AG08396 (cell line): ENCODE results near the gene TOGARAM2.
"Not testable (repeated sequence)": the region's sequence is repeated elsewhere in the genome, so short reads cannot be mapped to it uniquely, and the experiment has no call there.

Source experiments
- DNase-seq: peaks from one replicate; pipeline ENCODE4 v3.0.0; 2012; ENCODE audit warnings: low spot score, mixed read lengths

TOGARAM2 gene

DNA sequence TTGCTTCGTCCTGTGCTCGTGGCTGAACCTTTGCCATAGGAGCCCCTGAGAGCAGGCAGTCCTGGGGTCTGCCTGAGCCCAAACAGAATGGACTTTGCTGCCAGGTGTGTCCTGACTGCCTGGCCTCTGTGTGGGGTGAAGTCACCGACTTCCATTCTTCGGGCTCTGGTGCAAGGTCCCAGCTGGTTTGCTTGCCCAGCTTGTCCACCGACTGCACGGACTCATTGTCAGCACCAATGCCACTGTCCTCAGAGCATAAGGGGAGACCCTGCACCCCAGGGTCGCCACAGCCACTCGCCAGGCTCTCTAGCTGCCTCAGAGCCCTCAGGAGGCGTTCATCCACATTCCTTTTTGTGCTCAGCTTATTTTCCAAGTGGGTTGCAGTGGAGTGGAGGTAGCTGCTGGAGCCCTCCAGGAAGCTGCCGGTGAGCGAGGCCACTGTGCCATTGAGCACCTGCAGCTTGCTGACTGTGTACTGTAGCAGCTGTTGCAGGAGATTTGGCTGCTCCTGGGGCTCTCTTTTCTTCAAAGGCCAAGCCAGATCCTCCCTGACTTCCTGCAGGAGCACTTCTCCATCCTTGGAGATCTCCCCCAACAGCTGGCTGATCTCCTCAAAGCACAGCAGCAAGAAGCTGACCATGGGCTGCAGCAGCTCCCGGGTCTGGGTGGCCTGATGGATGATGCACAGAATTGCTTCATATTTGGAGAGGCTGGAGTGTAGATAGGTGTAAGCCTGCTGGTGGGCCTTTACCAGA is 92.0 kb downstream of the TOGARAM2 start:
- no peak for DNase-seq

DNA sequence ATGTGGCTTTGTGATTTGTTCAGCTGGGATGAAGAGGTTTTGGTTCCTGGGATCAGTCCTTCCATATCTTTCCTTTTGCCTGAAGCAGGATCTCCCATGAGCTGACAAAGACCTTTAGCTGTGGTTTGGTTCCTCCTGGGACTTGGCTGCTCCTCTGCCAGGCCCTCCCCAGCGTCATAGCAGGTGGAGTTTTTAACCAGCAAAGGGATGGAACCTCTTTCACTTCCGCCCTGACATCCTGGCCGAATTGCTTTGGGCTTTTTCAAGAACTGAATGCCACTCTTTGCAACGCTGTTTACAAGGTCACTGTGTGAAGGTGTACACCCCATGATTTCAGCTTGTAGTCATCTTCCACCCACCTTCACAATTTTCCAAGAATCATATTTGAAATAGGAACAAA is 92.8 kb downstream of the TOGARAM2 start:
- DNase-seq, result no peak

DNA sequence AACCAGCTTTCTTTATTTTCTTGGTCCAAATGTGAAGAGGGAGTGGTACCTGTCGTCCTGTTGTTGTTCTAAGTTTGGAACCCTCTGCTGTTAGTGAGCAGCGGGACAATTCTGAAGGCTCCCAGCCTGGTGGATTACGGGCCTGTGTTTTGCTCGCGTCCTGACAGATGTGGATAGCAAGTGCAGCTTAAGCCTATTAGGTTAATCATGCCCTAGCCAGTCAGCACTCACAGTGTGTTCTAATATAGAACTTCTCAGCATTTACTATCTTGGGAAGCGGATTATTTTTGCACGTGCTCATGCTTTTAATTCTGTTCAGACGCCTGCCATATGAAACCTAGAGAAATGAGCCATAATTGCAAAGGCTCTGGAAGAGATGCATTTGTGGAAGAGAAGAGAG is 93.3 kb downstream of the TOGARAM2 start, which contains the start of gene PCARE:
Gene PCARE (minus strand): TSS at position 113 of the 400 bp plus-strand sequence. CDS start 262 bp downstream, outside the sequence.
- no peak for DNase-seq

DNA sequence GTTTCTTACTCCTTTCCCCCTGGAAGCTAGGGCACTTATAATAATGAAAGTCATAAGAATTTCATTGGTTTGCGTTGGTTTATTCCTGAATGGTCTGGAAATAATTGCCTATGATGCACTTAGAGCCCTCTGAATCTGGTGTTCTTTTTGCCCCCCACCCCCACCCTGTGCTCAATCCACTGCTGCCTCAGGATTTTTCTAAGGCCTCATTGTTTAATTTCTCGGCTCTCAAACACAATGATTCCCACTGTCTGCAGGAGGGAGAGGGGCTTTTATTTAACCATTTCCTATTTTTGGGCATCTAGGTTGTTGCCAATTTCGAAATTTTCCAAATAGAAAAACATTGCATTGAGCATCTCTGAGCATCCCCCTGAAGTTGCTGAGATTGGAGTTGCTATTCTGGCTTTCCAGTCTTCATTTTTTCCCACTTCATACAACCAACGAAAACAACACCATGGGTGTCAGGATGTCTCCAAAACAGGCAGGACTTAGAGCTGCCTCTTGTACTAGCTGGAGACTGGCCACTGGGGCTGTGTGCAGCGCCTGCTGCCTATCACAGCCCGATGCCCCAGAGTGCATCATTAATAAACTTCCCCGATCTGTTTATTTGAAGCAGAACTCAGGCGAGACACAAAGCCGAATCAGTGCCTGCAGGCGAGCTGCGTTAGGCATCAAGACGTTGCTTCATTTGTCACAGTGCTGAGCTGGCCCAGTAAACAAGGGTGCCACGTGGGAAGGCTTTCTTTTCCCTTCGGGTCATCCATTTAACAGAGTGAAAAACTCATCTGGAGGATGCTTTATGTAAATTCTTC is 95.0 kb downstream of the TOGARAM2 start:
- DNase-seq, result peak; percentile 34

DNA sequence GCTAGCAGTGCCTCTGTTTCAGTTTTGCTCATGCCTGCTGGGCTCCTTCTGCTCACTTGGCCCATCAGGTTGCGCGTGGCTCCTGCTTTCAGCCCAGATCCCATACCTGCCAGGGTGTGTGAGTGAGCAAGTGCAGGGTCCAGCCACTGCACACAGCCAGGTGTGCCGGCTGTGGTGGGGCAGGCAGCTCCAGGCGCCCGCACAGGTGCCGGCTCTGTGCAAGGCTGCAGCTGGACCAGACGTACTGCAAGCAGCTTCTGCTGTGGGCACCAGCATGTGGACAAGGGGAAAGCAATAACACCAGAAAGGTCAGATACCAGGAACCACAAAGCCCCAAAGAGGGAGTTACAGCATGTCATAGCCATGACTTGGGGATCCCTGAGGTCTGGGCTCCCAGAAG is 98.8 kb downstream of the TOGARAM2 start:
- no peak for DNase-seq

DNA sequence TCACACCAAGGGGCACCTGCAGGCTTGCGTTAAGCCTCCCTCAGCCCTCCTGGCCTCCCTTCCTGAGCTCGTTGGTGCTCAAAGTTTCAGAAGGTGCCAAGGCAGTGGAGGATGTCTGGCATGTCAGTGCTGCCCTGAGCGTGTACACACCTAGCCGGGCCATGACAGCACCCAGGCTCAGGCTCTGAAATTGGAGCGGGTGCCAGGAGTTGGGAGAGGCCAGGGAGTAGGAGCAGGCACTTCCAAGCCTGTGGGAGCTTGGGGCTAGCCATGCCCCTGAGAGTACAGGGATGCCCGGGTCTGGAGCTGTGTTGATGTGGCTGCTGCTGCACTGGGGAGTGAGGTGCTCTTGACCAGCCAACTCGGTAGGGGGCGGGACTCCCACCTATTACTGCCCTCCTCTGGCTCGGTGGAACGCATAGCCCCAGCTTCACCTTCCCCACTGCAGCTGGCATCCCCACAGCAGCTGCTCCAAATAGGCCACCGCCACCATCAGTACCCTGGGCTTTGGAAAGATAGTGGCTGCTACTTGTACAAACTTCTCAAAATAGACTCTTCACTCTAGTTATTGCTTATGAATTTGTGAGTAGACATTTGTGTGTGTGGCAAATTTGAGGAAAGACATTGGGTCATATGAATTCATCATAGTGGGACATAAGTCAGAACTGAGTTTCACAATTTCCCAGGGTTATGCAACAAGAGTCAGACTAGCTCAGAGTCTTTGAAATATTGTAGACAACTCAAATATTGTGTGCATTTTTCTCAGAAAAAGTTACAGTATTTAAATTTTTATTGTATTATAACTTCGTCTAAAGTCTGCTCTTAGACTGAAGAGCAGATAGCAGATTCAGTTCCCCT is 100.0 kb downstream of the TOGARAM2 start:
- DNase-seq, result no peak

DNA sequence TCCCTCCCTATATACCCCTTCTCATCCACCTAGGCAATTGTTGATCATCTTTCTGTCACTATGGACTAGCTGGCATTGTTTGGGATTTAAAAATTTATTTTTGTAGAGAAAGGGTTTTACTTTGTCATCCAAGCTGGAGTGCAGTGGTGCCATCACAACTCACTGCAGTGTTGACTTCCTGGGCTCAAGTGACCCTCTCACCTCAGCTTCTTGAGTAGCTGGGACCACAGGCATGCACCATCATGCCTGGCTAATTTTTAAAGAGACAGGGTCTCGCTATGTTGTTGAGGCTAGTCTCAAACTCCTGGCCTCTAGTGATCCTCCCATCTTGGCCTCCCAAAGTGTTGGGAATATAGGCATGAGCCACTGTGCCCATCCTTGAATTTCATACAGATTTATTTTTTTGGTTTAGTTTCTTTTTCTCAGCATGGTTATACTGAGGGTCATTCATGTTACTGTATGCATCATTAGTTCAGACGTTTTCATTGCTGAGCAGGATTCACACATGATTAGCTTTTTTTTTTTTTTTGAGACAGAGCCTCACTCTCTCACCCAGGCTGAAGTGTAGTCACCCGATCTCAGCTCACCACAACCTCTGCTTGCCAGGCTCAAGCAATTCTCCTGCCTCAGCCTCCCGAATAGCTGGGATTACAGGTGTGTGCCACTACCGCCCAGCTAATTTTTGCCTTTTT is 101.9 kb downstream of the TOGARAM2 start:
- no peak for DNase-seq

DNA sequence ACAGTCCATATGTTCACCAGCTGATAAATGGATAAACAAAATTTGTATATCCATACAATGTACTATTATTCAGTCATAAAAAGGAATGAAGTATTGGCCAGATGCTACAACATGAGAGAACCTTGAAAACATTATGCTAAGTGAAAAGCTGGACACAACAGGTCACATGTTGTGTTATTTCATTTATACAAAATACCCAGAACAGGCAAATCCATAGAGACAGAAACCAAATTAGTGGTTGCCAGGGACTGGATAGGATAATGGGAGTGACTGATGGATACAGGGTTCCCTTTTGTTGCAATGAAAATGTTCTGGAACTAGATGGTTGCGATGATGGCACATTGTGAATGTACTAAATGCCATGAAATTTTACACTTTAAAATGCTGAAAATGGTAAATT is 103.5 kb downstream of the TOGARAM2 start:
- DNase-seq, result no peak

DNA sequence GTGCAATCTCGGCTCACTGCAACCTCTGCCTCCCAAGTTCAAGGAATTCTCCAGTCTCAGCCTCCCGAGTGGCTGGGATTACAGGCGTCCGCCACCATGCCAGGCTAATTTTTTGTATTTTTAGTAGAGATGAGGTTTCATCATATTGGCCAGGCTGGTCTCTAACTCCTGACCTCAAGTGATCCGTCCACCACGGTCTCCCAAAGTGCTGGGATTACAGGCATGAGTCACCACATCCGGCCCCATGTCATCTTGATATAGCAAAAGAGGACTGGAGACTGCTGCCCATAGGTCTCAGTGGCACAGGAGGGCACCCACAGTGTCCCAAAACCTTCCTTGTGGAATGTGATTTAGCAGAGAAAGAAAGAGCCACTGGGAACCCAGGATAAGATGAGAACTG is 109.2 kb downstream of the TOGARAM2 start:
- not testable (repeated sequence) for DNase-seq

DNA sequence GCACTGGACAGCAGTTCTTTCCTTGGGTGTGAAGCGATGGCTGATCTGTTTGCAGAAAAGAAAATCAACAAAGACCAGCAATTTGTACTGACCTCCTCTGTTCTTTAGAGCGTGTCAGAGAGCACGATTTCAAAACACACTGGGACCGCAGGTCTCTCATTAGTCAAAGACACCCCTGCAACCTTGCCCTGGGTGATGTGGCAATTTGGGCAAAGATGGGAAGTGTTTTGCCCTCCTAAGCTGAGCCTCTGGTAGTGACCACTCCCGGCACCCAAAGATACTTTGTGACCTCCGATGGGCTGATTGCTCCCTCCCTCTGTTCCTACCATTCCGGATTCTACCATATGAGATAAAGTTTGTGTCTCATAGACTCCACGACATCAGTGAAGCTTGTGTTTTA is 115.9 kb downstream of the TOGARAM2 start:
- no peak for DNase-seq

DNA sequence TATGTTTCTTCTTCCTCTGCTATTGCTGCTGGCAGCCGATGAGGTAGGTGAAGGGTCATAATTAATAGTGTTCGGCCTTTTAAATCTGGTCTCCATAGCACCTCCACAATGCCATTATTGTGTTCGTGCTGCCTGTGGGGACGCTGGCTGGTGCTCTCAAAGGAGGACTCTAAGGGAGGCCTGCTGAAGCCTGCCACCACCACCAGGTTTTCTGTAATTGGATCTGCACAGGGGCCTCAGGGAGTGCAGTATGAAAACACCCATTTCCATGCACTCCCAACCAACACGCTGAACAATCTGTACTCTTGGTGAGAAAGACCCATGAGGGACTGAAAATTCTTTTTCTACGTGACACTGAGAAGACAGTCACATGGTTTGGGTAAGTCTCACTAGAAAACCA is 116.5 kb downstream of the TOGARAM2 start:
- DNase-seq, result no peak

DNA sequence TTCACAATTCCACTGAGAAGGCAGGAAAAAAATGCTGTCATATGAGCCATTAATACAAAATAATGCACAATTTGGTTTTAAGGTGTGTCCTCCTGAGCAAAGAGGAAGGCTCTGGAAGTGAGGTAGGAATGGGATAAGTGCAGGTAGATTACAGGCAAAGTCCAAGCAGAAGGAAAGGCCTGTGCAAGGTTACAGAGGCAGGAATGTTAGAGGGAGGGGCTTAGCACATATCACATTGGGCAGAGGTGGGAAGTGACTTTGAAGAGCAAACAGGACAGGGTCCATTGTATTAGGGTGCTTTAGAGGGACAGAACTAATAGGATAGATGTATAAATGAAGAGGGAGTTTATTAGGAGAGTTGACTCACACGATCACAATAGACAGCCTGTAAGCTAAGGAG is 119.5 kb downstream of the TOGARAM2 start:
- DNase-seq, result no peak
